PC-9 (cell line): ENCODE data around the gene MTX2. TPM values are rescaled to one million over a fixed set of nuclear protein-coding genes. Genes with fewer than 3 reads are reported as not detected.
"Not testable (repeated sequence)": the region's sequence is repeated elsewhere in the genome, so short reads cannot be mapped to it uniquely, and the experiment has no call there.

Experiments
- BruUV-seq: library from RNA; stranded (reverse); fragments of 400-500 nt; replicated peaks from 2 replicates; lab custom pipeline; 2021; lab: Mats Ljungman, UMichigan
- CTCF ChIA-PET: fragments of 300-600 bp; sonication (Branson Sonifier 250); formaldehyde crosslinking; loops from one replicate; lab custom pipeline; 2022; ENCODE audit warnings: antibody characterized with exemption; lab: Charles Lee
- POLR2A ChIA-PET: fragments of 300-600 bp; sonication (Branson Sonifier 250); formaldehyde crosslinking; loops from one replicate; lab custom pipeline; 2022; ENCODE audit warnings: antibody characterized with exemption; ENCODE audit not compliant: unreplicated experiment; lab: Charles Lee
- DNase-seq, 2 experiments: peaks; one replicate each; pipeline versions ENCODE4 v3.0.0 to v3.0.0-alpha.2; 2015 to 2022; ENCODE audit warnings: mixed read lengths in 1 of 2
- H2AFZ ChIP-seq: fragments of 200-600 bp; sonication (generic); 2 replicates; pipeline ENCODE4 v1.8.1; 2017; ENCODE audit warnings: antibody characterized with exemption
- H3F3A ChIP-seq: fragments of 200-600 bp; sonication (generic); 2 replicates; pipeline ENCODE4 v1.8.1; 2017; ENCODE audit warnings: antibody characterized with exemption, mild to moderate bottlenecking, low read depth; ENCODE audit not compliant: insufficient read depth
- H3K27ac ChIP-seq: fragments of 200-600 bp; sonication (generic); 2 replicates; pipeline ENCODE4 v1.6.1; 2016; ENCODE audit warnings: mixed run types
- H3K27me3 ChIP-seq: fragments of 200-600 bp; sonication (generic); 2 replicates; pipeline ENCODE4 v1.6.1; 2016; ENCODE audit warnings: low read depth, mixed run types; ENCODE audit not compliant: insufficient read depth
- H3K36me3 ChIP-seq: fragments of 200-600 bp; sonication (generic); 2 replicates; pipeline ENCODE4 v1.6.1; 2016; ENCODE audit warnings: low read depth, mixed run types
- H3K4me1 ChIP-seq: fragments of 200-600 bp; sonication (generic); replicated peaks from 2 replicates; pipeline ENCODE4 v1.6.1; 2016; ENCODE audit warnings: mixed run types; ENCODE audit not compliant: insufficient read depth
- H3K4me2 ChIP-seq: fragments of 200-600 bp; sonication (generic); 2 replicates; pipeline ENCODE4 v1.6.1; 2017; ENCODE audit warnings: mixed run types
- H3K4me3 ChIP-seq: fragments of 200-600 bp; sonication (generic); 2 replicates; pipeline ENCODE4 v1.6.1; 2016; ENCODE audit warnings: mixed run types
- H3K79me2 ChIP-seq: fragments of 200-600 bp; sonication (generic); 2 replicates; pipeline ENCODE4 v1.6.1; 2017; ENCODE audit warnings: low read depth, mixed run types
- H3K9me2 ChIP-seq: fragments of 200-600 bp; sonication (generic); 2 replicates; pipeline ENCODE4 v1.8.1; 2017; ENCODE audit warnings: mild to moderate bottlenecking; ENCODE audit not compliant: insufficient read depth
- H3K9me3 ChIP-seq: fragments of 200-600 bp; sonication (generic); 2 replicates; pipeline ENCODE4 v1.8.1; 2016; ENCODE audit warnings: low read depth; ENCODE audit not compliant: insufficient read depth
- H4K20me1 ChIP-seq: fragments of 200-600 bp; sonication (generic); 2 replicates; pipeline ENCODE4 v1.8.1; 2017; ENCODE audit not compliant: insufficient read depth
- CTCF ChIP-seq: fragments of 200-600 bp; sonication (generic); conservative IDR thresholded peaks from 2 replicates; pipeline ENCODE4 v1.6.1; 2017; ENCODE audit warnings: mixed run types, antibody characterized with exemption, mild to moderate bottlenecking, moderate library complexity
- EZH2 ChIP-seq: fragments of 200-600 bp; sonication (generic); IDR thresholded peaks from 2 replicates; pipeline ENCODE4 v1.8.0; 2017; ENCODE audit warnings: antibody characterized with exemption, low read depth
- intact Hi-C: fragments of 100-400 bp; cut with micrococcal nuclease; formaldehyde crosslinking; loops from one replicate; pipeline ENCODE4 v1.10.0; 2022; ENCODE audit not compliant: unreplicated experiment
- total RNA-seq: library from RNA; stranded (reverse); gene quantifications from 2 replicates; pipeline ENCODE4 v1.2.3, GENCODE V29; 2021

MTX2 gene
- total RNA-seq, 1 experiment from 2014 or later = 53.9 TPM

GRCh38 chr2:176293334-176293733 lies 24.1 kb downstream of the MTX2 start:
- Histone ChIP-seq H2AFZ (no peak overlapping the region), H3K9me2 (no peaks in the 10 kb centered on the region), H3K9me3 (no peaks in the 10 kb centered on the region), H3K27ac (no peak overlapping the region), H4K20me1 (peaks cover 51% of the 10 kb centered on the region), H3K36me3 (peaks cover 6% of the 10 kb centered on the region; the same call in 1 of the 2 replicates), H3K4me3 (no peak overlapping the region), H3K79me2 (peaks cover 73% of the 10 kb centered on the region), H3K27me3 (no peaks in the 10 kb centered on the region), H3K4me1 (0 out of 2 replicates have a peak, but pooled peaks cover 13% of the 10 kb centered on the region), H3K4me2 (no peak overlapping the region), H3F3A (0 out of 2 replicates have a peak, but pooled peaks cover 3% of the 10 kb centered on the region)
- TF ChIP-seq CTCF (no peak), EZH2 (no peak)
- POLR2A ChIA-PET = no interaction called here
- BruUV-seq = no TSS peak
- intact Hi-C loops = no loop called here
- CTCF ChIA-PET = interaction anchor here (0.7 kb wide), 1 partner anchor 730 kb away, joined by 17 read pairs; no protein-coding TSS in a partner anchor
- no peak for DNase-seq

- H3K79me2 ChIP-seq = peaks cover 38% of the 10 kb centered on the region
- H3K27me3 ChIP-seq = no peaks in the 10 kb centered on the region
- ChIA-PET POLR2A (no interaction called here), CTCF (no interaction called here)
- no peak for DNase-seq
- intact Hi-C loops = no loop called here
- H3K4me2 ChIP-seq = no peak overlapping the region
- H3K36me3 ChIP-seq = peaks cover 14% of the 10 kb centered on the region; the same call in 1 of the 2 replicates
- H2AFZ ChIP-seq = no peak overlapping the region
- no peak for TF ChIP-seq EZH2
- no peaks in the 10 kb centered on the region for H3F3A ChIP-seq
- peaks cover 32% of the 10 kb centered on the region; the same call in 1 of the 2 replicates for H4K20me1 ChIP-seq
- H3K27ac ChIP-seq = no peak overlapping the region
- no peaks in the 10 kb centered on the region for H3K9me3 ChIP-seq
- H3K4me3 ChIP-seq = no peak overlapping the region
- H3K9me2 ChIP-seq = no peaks in the 10 kb centered on the region
- H3K4me1 ChIP-seq = 0 out of 2 replicates have a peak, but pooled peaks cover 3% of the 10 kb centered on the region
- BruUV-seq = no TSS peak
These were observed 27.8 kb downstream of the MTX2 start for GRCh38 chr2:176297067-176297466.

DNA sequence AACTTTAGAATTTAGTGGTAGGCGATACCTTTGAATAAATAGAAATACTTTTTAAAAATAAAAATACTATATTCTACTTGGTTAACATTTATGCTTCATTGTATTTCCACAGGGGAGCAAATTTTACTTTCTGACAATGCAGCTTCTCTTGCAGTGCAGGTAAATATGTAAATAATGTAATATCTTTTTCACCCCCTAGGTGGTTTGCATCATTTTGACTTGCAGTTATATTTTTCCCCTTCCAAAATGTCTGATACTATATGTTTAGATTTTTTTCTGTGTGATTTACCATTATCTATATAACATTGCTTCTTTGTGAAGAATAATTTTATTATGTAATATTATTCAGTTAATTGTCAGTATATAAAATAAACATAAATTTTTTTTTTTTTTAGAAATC lies 28.5 kb downstream of the MTX2 start:
- intact Hi-C loops = no loop called here

DNA sequence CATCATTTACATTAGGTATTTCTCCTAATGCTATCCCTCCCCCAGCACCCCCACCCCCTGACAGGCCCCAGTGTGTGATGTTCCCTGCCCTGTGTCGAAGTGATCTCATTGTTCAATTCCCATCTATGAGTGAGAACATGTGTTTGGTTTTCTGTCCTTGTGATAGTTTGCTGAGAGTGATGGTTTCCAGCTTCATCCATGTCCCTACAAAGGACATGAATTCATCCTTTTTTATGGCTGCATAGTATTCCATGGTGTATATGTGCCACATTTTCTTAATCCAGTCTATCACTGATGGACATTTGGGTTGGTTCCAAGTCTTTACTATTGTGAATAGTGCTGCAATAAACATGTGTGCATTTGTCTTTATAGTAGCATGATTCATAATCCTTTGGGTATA lies 36.8 kb downstream of the MTX2 start:
- H3K79me2 ChIP-seq, H3K4me1 ChIP-seq, H3K4me2 ChIP-seq, CTCF ChIA-PET, H2AFZ ChIP-seq, DNase-seq, H3K9me2 ChIP-seq, H3K4me3 ChIP-seq, POLR2A ChIA-PET, H3K27ac ChIP-seq, intact Hi-C loops, H3K27me3 ChIP-seq, BruUV-seq, H3F3A ChIP-seq, H3K9me3 ChIP-seq, H4K20me1 ChIP-seq: not testable (repeated sequence)
- H3K36me3 ChIP-seq = peaks cover 12% of the 10 kb centered on the region

More for the DNA sequence above, 28.5 kb downstream of the MTX2 start:
- TF ChIP-seq CTCF (no peak), EZH2 (no peak)
- peaks cover 27% of the 10 kb centered on the region for H4K20me1 ChIP-seq
- H3F3A ChIP-seq = no peaks in the 10 kb centered on the region
- ChIA-PET CTCF (no interaction called here), POLR2A (no interaction called here)
- H3K4me2 ChIP-seq = no peak overlapping the region
- H3K79me2 ChIP-seq = peaks cover 31% of the 10 kb centered on the region
- H3K36me3 ChIP-seq = peaks cover 14% of the 10 kb centered on the region; the same call in 1 of the 2 replicates
- H3K4me1 ChIP-seq = no peaks in the 10 kb centered on the region
- no peak for DNase-seq
- BruUV-seq = no TSS peak
- no peak overlapping the region for H3K4me3 ChIP-seq
- H2AFZ ChIP-seq = no peak overlapping the region
- no peak overlapping the region for H3K27ac ChIP-seq
- H3K27me3 ChIP-seq = no peaks in the 10 kb centered on the region
- H3K9me2 ChIP-seq = no peaks in the 10 kb centered on the region
- H3K9me3 ChIP-seq = no peaks in the 10 kb centered on the region
